CD4-positive, alpha-beta T cell treated with Interleukin-10 for 1 hour (primary cell): ENCODE data around the gene NR6A1.

Experiments
- DNase-seq: peaks from one replicate; pipeline ENCODE4 v3.0.0-alpha.2; 2020

Gene NR6A1

DNA sequence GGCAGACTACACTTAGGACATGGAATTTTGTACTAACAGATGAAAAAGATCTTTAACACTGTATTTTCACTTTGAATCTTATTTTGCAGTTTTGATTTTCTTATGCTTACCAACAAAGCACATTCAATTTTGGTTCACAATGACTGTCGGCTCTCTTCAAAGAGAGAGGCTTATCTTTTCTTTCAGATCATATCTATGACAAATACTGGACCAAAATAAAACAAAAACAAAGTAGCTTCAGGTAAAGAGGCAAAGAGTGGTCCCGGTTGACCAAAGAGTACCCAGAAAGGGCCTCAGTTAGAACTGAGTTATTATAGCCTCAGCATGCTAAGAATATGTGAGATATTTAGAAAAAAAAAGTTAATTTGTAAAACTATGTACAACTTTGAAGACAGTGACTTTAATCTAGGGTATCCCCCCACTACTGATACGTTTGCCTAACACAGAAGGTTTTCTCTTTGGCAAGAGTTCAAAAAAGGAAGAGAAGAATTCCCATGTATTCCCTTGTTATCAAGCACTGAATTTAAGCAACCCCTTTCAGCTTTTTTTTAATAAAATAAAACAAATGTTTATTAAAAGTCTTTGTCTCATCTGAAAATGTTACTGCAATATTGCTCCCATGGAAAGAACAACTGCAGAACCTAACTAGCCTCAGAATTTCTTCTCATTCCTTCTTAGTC, 50.5 kb downstream of the NR6A1 start:
- DNase-seq: no peak

GRCh38 chr9:124718928-124719327, 52.2 kb downstream of the NR6A1 start:
- DNase-seq: no peak

DNA sequence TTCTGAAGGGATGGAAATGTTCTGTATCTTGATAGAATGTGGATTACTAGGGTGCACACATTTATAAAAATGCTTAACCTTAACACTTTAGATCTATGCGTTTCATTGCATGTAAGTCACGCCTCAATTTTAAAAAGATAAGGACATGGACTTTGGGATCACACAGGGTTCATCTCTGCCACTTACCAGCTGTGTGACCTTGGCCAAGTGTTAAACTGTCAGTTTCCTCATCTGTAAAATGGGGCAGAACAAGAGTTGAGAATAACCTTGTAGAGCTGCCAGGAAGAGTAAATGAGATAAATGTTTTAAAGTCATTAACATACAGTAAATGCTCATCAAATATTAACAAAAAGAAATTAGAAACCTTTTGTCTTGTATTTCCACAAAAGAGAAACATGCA, 53.5 kb downstream of the NR6A1 start:
- DNase-seq: no peak

DNA sequence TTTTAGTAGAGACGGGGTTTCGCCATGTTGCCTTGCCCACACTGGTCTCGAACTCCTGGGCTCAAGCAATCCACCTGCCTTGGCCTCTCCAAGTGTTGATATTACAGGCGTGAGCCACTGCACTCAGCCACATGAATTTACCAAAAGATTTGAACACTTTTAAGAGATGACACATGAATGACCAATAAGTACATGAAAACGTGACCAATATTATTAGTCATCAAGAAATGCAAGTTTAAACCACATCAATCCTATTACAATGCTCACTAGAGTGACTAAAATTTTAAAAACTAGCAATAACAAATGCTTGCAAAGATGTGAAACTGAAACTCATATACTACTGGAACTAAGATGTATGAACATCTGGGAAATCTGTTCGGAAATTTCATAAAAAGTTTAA, 54.3 kb downstream of the NR6A1 start:
- DNase-seq: no peak

- DNase-seq: no peak
Observed at GRCh38 chr9:124710766-124711165, 60.3 kb downstream of the NR6A1 start.

GRCh38 chr9:124709292-124709690, 61.8 kb downstream of the NR6A1 start:
- DNase-seq: no peak

DNA sequence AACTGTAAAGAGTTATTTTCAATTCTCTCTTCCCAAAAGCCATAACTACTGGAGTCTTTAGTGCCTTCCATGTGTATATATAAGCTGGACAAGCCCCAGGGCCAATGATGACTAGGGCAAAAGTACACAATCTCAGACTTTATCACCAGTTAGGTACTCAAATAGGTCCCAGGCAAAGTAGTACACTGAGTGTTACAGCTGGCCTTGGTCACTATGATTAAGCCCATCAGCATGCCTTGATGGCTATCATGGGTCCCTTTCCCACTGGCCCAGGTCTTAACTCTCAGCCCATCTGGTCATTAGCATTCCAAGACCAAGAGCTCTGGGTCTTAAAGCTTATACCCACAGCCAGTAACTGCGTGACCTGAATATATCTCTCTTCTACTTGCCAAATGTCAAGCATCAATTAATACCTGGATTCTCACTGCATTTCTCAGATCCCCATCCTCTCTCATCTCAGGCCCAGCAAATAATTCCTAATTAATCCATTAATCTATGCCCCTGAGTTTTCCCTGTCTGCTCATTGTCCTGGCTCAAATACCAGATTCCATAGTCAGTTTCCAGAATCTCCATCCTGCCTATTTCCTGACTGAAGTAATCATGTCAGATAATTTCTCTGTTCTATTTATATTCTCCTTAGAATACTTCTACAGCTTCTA, 62.3 kb downstream of the NR6A1 start:
- no peak for DNase-seq

DNA sequence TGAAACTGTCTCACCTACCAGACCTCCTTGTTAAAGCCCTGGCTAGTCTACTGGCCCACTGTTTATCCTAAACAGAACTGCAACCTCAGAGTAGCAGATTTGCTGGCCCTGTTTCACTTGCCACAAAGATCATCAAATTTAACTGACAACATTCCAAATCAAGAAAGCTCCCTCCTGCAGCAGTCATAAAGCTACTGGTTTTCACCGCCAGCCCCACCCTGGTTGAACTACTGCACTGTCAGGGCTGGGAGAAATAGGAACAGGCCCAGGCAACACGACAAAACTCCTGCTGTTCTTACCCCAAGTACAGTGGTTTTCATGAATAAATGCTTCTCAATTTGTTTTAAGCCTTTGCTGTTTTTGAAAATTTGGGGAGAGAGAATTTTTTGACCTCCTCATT, 63.0 kb downstream of the NR6A1 start:
- DNase-seq: no peak

DNA sequence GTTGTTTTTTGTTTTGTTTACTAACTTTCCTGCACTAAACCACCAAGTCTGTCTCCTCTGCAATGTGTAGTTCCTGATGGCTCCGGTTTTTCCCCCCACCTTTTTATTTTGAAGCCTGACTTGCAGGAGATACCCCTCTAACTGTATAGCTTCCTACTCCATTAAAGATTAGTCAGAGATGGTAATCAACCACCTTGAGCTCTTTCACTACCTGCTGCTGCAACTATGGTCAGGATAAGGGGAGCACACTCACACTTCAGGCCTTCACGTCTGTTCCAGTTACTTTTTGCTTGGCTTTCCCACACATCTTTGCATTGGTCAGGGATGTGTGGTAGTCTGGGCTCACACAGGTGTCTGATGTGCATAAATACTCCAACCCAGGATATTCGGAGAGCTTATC, 63.4 kb downstream of the NR6A1 start:
- no peak for DNase-seq

DNA sequence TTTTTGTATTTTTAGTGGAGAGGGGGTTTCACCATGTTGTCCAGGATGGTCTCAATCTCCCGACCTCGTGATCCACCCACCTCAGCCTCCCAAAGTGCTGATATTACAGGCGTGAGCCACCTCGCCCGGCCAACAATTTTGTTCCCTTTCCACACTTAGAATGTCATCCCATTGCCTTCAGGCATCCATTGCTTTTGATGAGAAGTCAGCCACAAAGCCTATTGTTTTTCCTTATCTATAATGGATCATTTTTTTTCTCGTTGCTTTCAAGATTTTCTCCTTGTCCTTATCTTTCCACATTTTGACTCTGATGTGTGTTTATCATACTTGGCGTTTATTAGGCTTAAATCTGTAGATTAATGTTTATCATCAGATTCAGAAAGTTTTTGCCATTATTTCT, 64.4 kb downstream of the NR6A1 start:
- no peak for DNase-seq

- DNase-seq: no peak
Observed at GRCh38 chr9:124699575-124699974, 71.5 kb downstream of the NR6A1 start.

DNA sequence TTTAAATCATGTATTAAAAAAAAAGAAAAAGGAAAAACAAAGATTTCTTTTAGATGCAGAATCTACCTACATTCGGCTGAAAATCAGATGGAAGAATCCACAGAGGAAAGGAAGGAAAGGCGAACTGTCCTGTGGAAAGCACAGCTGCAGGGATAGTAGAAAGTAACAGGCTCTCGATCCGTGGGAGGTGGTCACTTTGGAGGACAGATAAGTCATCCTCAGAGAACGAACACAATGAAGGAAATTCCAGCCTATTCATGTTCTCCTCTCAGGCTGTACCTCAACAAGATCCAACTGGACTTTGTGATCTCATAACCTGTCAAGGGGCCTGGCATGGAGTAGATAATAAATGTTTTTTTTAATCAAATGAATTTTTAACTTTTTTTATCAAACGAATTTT, 72.8 kb downstream of the NR6A1 start:
- DNase-seq: no peak

DNA sequence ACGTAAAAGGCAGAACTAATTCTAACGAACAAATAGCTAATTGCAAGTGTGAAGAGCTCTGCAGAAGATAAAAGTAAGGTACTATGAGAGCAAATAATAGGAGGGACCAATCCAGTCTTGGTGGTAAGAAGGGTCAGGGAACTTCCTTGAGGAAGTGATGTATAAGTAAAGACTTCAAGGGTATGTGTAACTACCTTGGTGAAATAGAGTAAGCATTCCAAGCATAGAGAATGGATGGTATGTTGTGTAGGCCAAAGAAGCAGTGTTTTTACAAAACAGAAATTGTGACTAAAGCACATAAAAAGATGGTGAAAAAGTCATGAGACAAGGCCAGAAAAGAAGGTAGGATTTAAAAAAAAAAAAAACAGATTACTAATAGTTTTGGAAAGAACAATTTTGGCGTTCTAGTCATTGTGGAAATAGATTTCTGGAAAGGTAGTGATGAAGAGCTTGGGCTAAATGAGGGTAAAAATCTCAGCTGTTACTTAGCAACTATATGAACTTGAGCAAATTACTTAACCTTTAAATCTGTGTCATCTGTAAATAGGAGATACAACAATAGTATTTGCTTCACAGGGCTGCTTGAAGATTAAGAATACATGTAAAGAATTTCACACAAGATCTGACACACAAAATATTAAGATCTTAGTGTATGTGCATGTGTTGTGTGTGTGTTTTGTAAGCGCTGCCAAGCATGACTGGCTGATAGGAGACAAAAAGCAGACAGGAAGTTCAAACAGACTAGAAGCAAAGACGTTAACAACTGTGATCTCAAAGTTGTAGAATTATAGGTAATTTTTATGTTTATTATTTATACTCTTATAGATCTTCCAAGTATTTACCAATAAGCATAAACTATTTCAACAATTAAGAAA, 73.5 kb downstream of the NR6A1 start:
- no peak for DNase-seq

- no peak for DNase-seq
Observed at GRCh38 chr9:124696101-124696500, 75.0 kb downstream of the NR6A1 start.

DNA sequence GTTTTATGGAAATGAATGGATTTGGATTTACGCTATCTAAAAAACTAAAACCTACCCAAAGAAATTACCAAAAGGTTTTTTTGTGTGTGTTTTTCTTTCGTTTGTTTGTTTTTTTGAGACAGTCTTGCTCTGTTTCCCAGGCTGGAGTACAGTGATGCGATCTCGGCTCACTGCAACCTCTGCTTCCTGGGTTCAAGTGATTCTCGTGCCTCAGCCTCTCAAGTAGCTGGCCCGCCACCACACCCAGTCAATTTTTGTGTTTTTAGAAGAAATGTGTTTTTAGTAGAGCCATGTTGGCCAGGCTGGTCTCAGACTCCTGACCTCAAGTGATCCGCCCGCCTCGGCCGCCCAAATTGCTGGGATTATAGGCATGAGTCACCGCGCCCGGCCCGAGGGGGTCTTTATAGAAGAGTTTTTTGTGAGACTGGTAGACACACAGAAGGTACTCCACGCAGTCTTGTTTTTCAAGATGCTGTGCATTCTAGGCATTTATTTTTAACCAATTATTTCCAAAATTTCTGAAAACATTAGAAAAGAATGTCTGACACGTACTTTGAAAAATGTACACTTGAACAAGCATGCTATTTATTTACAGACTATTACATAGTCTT, 75.7 kb downstream of the NR6A1 start:
- DNase-seq: no peak

- DNase-seq: no peak
Observed at GRCh38 chr9:124694414-124695279, 76.5 kb downstream of the NR6A1 start.

DNA sequence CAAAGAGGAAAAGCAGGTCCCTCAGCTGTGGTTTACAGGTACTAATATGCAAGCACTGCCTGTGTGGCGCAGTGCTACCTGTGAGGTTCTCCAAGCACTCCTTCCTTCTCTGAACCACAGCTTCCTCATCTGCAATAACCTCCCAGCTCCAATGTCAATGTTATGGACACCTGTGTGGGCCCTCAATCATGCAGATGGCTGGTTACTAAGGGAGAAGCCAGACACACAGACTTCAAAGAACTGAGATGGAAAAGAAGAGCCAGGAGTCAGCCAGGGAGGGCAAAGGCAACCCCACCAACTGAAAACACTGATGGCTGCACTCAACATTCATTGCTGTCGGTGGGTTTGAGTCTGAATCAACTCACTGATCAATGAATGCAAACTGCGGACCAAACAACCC, 77.7 kb downstream of the NR6A1 start:
- DNase-seq: no peak

- no peak for DNase-seq
Observed at GRCh38 chr9:124688238-124688904, 82.7 kb downstream of the NR6A1 start.

DNA sequence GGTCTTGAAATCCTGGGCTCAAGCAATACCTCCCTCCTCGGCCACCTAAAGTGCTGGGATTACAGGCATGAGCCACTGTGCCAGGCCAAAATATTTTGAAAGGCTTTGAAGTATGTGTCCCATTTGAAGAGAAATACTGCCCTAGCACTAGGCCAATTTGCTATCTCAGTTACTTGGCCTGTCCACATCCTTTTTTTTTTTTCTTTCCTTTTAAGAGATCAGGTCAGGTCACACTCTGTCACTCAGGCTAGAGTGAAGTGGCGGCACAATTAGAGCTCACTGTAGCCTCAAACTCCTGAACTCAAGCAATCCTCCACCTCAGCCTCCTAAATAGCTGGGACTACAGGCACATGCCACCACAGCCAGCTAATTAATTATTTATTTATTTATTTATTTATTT, 84.2 kb downstream of the NR6A1 start:
- no peak for DNase-seq

- DNase-seq: no peak
Observed at GRCh38 chr9:124685217-124685616, 85.9 kb downstream of the NR6A1 start.

DNA sequence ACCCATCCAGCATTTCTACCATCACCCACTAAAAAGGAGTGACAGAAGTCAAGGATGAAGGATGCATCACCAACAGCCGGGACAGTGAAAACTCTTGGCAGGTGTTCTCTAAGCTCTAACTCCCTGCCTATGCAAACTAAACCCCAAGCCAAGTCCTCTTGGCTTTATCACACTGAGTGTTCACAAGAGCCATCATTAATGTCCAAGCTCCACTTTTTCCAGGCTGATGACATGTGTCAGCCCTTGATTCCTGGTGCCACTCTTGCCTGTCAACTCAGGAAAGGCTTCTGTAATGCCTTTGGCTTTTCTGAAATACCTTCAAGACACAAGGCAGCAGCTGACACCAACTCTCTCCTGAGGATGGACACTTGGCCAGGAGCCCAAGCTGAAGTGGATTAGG, 86.9 kb downstream of the NR6A1 start:
- DNase-seq: no peak

DNA sequence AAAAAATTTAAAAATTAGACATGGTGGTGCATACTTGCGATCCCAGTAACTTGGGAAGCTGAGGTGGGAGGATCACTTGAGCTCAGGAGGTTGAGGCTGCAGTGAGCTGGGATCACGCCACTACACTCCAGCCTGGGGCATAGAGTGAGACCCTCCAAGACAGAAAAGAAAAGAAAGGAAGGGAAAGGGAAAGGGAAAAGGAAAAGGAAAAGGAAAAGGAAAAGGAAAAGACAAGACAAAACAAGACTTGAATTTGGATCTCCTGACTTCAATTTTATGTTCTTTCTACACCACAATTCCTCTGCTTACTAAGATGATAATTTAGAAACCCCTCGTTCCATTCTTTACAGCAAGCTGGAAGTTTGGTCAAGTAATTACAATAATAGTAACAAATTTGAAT, 88.1 kb downstream of the NR6A1 start:
- DNase-seq: no peak
